ENCODE data around the gene POC1A. TPM values are rescaled to one million over a fixed set of nuclear protein-coding genes. Genes with fewer than 3 reads are reported as not detected.

The POC1A gene
- total RNA-seq, 1 donor from 2014 or later = 3.4 TPM

DNA sequence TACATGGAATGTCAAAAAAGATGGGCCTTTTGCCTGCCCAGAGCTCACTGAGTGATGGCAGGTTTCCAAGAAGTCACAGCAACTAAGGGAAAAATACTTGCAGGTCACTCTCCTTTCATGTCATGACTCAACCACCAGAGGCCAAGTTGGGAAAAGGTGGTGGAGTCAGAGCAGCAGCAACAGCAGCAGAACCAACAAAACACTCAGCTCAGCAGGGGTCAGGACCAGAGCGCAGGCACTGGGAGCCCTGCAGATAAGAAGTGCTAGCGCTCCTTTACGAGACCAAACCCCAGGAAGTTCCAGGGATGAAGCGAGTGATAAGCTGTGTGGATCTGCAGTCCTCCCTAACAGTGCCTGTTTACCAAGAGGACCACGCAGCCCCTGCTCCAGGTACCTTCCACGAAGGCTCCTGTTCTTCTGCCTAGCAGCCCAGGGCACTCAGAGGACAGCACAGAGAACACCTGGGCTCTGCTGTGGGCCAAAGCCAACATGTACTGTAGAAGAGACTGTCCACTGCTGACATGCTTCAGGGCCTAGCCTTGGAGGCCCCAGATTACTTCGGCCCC lies 26.0 kb downstream of the POC1A start:
- peak; percentile 20 for DNase-seq (ENCODE audit: low spot score)

GRCh38 chr3:52126500-52126899 lies 27.7 kb downstream of the POC1A start:
- no peak for DNase-seq (ENCODE audit: low spot score)

GRCh38 chr3:52126036-52126435 lies 28.2 kb downstream of the POC1A start:
- no peak for DNase-seq (ENCODE audit: low spot score)

- DNase-seq (ENCODE audit: low spot score) = no peak
Measured at GRCh38 chr3:52124766-52125165, 29.5 kb downstream of the POC1A start.

DNA sequence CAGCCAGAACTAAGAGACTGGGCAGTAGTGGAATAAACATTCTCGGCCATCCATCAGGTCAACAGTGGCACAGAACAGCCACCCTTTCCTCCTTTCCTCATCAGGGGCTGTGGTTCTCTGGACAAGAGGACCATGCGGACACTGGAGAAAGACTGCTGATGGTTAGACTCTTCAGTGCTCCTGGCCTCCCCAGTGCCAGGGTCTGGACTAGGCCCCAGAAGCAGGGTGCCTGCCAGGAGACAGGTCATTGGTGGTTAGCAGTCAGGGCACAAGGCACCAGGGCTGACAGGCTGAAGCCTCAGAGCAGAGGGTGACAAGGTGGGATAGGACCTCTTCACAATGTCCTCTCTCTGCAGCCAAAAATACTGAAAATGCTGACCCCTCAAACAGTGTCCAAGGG lies 30.1 kb downstream of the POC1A start:
- no peak for DNase-seq (ENCODE audit: low spot score)

DNA sequence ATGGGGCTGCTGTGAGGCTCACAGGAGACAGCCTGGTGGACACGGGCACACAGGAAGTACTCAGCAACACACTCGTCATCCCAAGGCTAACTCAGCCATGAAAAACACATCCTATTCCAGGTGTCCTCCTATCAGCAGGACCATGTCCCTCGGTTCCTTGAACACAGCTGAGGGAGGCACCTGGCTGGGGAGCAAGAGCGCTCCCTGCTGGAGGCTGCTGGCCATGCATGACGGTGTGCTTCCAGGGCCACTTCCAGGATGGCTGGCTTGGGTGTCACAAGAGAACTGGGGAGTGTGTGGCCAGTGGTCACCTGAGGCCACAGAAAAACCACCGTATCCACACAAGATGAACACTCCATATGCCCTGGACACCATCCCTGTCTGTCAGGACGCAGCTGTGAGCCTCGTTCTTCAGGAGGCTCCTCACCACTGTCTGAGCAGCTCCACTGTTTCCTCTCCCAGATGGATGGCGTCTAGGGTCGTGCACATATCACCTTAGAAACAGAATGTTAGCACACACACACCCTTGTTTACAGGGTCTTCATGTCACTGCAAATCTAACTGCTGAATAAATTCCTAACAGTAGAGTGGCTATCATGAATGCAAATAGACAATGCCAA lies 31.0 kb downstream of the POC1A start:
- DNase-seq (ENCODE audit: low spot score) = peak; percentile 73

- no peak for DNase-seq (ENCODE audit: low spot score)
Measured at GRCh38 chr3:52122491-52122890, 31.7 kb downstream of the POC1A start.

GRCh38 chr3:52121813-52122212 lies 32.4 kb downstream of the POC1A start:
- DNase-seq (ENCODE audit: low spot score) = no peak

DNA sequence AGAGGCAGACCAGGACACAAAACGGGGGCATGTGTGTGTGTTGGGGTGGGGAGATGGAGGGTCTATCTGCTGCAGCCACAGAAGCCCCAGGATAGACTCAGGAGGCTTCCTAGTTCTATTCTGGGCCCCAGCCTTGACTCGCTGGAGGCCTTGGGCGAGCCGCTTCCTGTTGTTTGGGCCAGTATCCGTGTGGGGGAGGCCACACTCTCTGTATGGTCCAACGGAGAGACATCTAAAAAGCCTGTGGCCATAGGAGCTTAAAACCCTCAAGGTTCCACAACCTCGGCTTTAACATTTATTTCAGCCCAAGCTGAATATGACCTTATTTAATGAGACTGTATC lies 32.8 kb downstream of the POC1A start:
- DNase-seq (ENCODE audit: low spot score) = peak; percentile 28

DNA sequence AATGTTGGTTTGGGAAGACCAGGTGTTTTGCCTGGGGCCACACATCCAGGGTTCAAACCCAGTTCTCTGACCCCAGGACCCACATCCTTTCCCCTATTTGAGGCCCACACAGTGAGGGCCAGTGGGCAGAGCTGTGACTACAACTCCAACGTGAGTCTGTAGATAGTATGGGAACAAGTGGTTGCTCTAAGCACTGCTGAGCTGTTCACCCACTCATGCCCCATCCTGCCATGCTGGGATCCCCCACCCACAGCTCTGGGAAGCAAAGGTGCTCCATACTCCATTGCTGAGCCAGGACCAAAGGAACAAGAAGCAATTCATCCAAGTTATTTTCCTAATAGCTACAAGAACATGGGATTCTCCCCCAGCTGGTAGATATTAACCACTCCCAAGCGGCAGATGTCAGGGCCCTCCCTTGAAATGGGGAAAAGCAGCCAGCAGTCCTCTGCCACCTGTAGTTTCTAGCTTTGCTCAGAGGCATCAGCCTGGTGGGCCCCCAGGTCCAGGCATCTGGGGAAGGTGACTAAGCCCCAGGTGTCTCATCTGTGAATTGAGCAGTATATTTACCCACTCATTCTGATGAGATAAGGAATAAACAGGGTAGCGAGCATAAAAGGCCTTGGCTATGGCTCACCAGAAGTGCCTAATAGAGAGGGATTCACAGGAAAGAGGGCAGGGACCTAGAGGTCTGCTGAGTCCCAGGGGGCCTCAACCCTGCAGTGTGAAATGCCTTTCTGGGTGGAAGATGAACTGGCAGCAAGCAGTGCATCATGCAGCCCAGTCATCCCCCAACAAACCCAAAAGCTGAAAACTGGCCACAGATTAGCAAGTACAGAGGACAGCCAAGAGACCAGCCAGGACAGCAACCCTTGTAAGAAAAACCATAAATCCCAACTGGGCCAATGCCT lies 33.4 kb downstream of the POC1A start:
- DNase-seq (ENCODE audit: low spot score) = no peak

DNA sequence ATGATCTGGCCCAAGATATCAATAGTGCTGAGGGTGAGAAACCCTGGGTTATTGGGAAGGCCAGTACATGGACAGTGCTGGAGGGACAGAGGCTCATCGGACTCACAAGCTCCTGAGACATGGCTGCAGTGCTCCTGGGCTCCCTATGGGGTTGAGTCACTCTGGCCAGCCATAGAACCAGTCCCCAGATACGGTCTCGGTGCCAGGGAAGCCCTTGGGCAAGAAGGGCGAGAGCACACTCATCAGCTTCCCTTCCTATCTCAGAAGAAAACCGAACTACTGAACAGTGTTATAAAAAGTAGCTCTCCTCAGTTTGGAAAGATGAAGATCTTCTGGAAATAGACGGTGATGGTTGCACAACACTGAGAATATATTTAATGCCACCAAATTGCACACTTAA lies 34.4 kb downstream of the POC1A start:
- no peak for DNase-seq (ENCODE audit: low spot score)

GRCh38 chr3:52119099-52119498 lies 35.1 kb downstream of the POC1A start:
- DNase-seq (ENCODE audit: low spot score) = no peak

GRCh38 chr3:52118156-52118875 lies 35.9 kb downstream of the POC1A start:
- DNase-seq (ENCODE audit: low spot score) = no peak

GRCh38 chr3:52117537-52117936 lies 36.7 kb downstream of the POC1A start:
- no peak for DNase-seq (ENCODE audit: low spot score)

DNA sequence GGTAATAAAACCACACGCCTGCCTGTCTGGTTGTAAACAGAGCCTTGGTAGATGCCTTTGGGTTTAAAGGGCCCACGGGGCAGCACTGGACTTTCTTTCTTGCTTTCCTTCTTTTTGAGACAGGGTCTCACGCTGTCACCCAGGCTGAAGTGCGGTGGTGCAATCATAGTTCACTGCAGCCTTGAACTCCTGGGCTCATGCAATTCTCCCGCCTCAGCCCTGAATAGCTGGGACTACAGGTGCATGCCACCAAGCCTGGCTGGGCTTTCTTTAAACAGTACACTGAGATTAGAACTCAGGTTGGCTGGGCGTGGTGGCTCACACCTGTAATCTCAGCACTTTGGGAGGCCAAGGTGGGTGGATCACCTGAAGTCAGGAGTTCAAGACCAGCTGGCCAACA lies 42.2 kb downstream of the POC1A start:
- no peak for DNase-seq (ENCODE audit: low spot score)

GRCh38 chr3:52110502-52110901 lies 43.7 kb downstream of the POC1A start:
- DNase-seq (ENCODE audit: low spot score) = no peak

DNA sequence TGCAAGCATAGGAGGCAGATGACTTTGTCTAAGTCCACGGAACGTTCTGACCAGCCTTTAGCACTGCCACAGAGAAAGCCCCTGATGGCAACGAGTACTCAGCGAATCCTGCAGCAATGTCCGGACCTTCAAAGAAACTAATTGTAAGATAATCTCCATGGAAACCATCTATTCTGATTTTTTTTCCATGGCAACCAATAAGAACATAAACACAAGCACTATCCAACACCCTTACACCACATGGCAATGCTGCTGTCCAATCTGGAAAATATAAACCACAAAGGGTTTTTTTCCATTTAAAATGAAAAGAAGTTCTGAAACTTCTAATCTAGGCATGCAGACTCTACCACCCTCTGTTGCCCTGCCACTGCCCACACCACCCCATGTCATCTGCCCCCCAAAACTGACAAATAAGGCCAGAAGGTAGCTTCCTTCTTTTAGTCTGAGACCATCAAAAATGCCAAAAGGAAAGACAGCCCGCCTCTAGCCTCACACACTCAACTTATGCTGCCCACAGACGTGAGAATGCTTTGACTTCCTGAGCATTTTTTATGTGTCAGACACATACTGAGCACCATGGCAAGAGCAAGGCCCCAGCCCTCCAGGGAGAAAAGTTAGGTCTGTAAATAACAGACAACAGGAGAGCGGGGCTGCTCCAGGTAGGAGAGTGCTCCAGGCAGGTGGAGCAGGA lies 44.5 kb downstream of the POC1A start:
- no peak for DNase-seq (ENCODE audit: low spot score)

DNA sequence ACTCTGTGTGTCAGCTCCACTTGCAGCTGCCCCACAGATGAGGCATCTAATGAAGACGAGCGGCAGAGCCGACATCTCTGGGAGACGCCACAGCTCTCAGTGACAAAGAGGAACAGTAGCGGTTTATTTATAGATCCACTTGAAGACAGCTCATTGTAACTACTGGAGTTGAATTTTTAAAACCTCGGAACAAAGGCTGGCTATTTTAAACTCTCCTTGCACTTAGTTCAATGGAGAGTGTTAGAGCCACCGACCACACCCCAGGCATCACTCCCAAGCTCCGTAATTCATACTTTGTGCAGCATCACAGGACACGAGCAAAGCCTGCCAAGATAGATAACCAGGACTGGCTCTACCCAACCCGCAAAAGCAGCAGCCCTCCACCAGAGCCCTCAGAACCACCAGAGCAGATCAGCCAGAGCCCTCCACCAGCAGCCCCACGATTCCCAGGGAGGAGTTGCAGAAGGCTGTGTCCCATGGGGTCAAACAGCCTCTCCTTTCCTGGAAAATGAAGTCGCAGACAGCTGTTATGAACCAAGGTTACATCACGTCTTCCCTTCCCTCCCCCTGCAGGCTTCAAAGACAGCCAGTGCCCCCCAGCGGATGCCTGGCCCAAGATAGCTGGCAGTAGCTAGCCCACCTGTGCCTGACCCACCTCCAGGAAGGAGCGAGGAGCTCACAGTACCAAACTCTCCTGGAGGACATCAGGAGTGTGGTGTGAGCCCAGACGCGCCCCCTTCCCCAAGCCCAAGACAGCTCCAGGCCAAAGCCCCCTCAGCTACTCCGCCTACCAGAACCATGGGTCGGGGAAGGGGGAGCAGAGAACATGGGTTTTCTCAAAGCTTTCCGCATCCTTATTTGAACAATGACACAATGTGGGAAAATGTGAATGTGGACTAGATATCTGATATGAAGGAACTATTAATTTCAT lies 45.7 kb downstream of the POC1A start:
- no peak for DNase-seq (ENCODE audit: low spot score)

- DNase-seq (ENCODE audit: low spot score) = no peak
Measured at GRCh38 chr3:52106951-52107611, 47.1 kb downstream of the POC1A start.

All from mucosa of gallbladder (tissue), 1 donor.